ENCODE measurements around the gene PRSS53. TPM values are rescaled to one million over a fixed set of nuclear protein-coding genes. Genes with fewer than 3 reads are reported as not detected.
"Not testable (repeated sequence)": the region's sequence is repeated elsewhere in the genome, so short reads cannot be mapped to it uniquely, and the experiment has no call there.

Gene PRSS53
- 1 to 10 TPM; 5.2 to 7.2 (median 7.1) TPM for total RNA-seq
- 1 to 10 TPM in 1 of 2 donors, under 1 TPM in 1; 0.46 to 1.6 TPM for polyA plus RNA-seq
- total RNA-seq = 7.0 reads per million, percentile 29 among the genes with 10 or more reads in this experiment

- H3K36me3 Mint-ChIP-seq = peaks cover 0 to 12% (median 0%) of the 10 kb centered on the region in 5 donors
- DNase-seq (no peak), ATAC-seq (no peak)
- Histone ChIP-seq H3K4me1 (ENCODE audit: control insufficient read depth in 2 of 2, insufficient read depth in 2 of 2, low read length in 2 of 2) (peaks cover 0 to 4% of the 10 kb centered on the region in 2 donors), H3K4me3 (ENCODE audit: low read length) (no peak within 1 kb of the TSS), H3K9me3 (ENCODE audit: control insufficient read depth in 2 of 3, low read length in 3 of 3) (no peaks in the 10 kb centered on the region), H3K27me3 (ENCODE audit: control insufficient read depth in 2 of 2, insufficient read depth in 2 of 2, low read length in 2 of 2) (no peaks in the 10 kb centered on the region), H3K27ac (ENCODE audit: low read depth, low read length) (no peak within 1 kb of the TSS), H3K36me3 (ENCODE audit: control insufficient read depth in 2 of 3, insufficient read depth in 3 of 3, low read length in 3 of 3) (peaks cover 0 to 61% (median 3%) of the 10 kb centered on the region in 3 experiments)
- peak within 1 kb of the TSS in 3 of 9 donors; percentile 32 to 66 (median 65) for H3K27ac Mint-ChIP-seq
- H3K4me1 Mint-ChIP-seq = peaks cover 0 to 20% (median 8%) of the 10 kb centered on the region in 7 donors
- POLR2A ChIA-PET = no interaction called here
- H3K27me3 Mint-ChIP-seq = no peaks in the 10 kb centered on the region
- intact Hi-C loops (cut with micrococcal nuclease) = no loop called here
- H3K9me3 Mint-ChIP-seq = no peaks in the 10 kb centered on the region
- CTCF ChIA-PET = no interaction called here
- no peak within 1 kb of the TSS for H3K4me3 Mint-ChIP-seq
Measured at GRCh38 chr16:31088459-31089183, at the start of gene PRSS53. Gene PRSS53, minus strand, starts transcription at chr16:31088943. Its CDS starts 134 bp downstream, at chr16:31088809.

- H3K4me1 Mint-ChIP-seq, ATAC-seq: not testable (repeated sequence)
Measured at GRCh38 chr16:31136822-31137499, 48.2 kb upstream of the PRSS53 start.

GRCh38 chr16:31136287-31136662 lies 47.5 kb upstream of the PRSS53 start:
- Mint-ChIP-seq H3K4me3 (no peak overlapping the region), H3K27ac (peak overlapping the region in 2 of 9 donors; percentile 18 to 24), H3K4me1 (peaks cover 0 to 7% (median 0%) of the 10 kb centered on the region in 7 donors), H3K27me3 (no peaks in the 10 kb centered on the region), H3K9me3 (peaks cover 0 to 2% (median 0%) of the 10 kb centered on the region in 11 donors), H3K36me3 (peaks cover 0 to 1% (median 0%) of the 10 kb centered on the region in 5 donors)
- intact Hi-C loops (cut with micrococcal nuclease) = no loop called here
- DNase-seq = no peak
- Histone ChIP-seq H3K9me3 (ENCODE audit: control insufficient read depth in 2 of 3, low read length in 3 of 3) (no peaks in the 10 kb centered on the region), H3K36me3 (ENCODE audit: control insufficient read depth in 2 of 3, insufficient read depth in 3 of 3, low read length in 3 of 3) (peaks cover 0 to 25% (median 0%) of the 10 kb centered on the region in 3 experiments), H3K27me3 (ENCODE audit: control insufficient read depth in 2 of 2, insufficient read depth in 2 of 2, low read length in 2 of 2) (no peaks in the 10 kb centered on the region), H3K27ac (ENCODE audit: low read depth, low read length) (no peak overlapping the region), H3K4me1 (ENCODE audit: control insufficient read depth in 2 of 2, insufficient read depth in 2 of 2, low read length in 2 of 2) (no peaks in the 10 kb centered on the region), H3K4me3 (ENCODE audit: low read length) (no peak overlapping the region)
- no peak for ATAC-seq
- CTCF ChIA-PET = no interaction called here
- POLR2A ChIA-PET = interaction anchor here (1.1 to 1.2 kb wide), 2 partner anchors 15 to 18 kb away, joined by 5 read pairs; partner anchors contain the start of gene KAT8

More at GRCh38 chr16:31136822-31137499, 48.2 kb upstream of the PRSS53 start:
- H3K9me3 ChIP-seq (ENCODE audit: control insufficient read depth in 2 of 3, low read length in 3 of 3); H3K9me3 Mint-ChIP-seq; H3K27me3 Mint-ChIP-seq; H3K4me3 Mint-ChIP-seq; H3K4me3 ChIP-seq (ENCODE audit: low read length); CTCF ChIA-PET; H3K36me3 Mint-ChIP-seq; intact Hi-C loops (cut with micrococcal nuclease); DNase-seq; H3K27me3 ChIP-seq (ENCODE audit: control insufficient read depth in 2 of 2, insufficient read depth in 2 of 2, low read length in 2 of 2); H3K27ac ChIP-seq (ENCODE audit: low read depth, low read length); H3K4me1 ChIP-seq (ENCODE audit: control insufficient read depth in 2 of 2, insufficient read depth in 2 of 2, low read length in 2 of 2): not testable (repeated sequence)
- peaks cover 0 to 18% (median 0%) of the 10 kb centered on the region in 3 experiments for H3K36me3 ChIP-seq (ENCODE audit: control insufficient read depth in 2 of 3, insufficient read depth in 3 of 3, low read length in 3 of 3)
- H3K27ac Mint-ChIP-seq = peak overlapping the region in 1 of 9 donors; percentile 3
- POLR2A ChIA-PET = interaction anchor here (1.1 to 1.2 kb wide), 2 partner anchors 16 to 19 kb away, joined by 5 read pairs; partner anchors contain the start of gene KAT8

GRCh38 chr16:31135535-31136286 lies 47.0 kb upstream of the PRSS53 start, which contains the start of gene PRSS8:
Gene PRSS8, minus strand, starts transcription at chr16:31135727. Its CDS starts 229 bp downstream, at chr16:31135498.
- peak within 1 kb of the TSS in 3 of 9 donors; percentile 3 to 24 (median 18) for H3K27ac Mint-ChIP-seq
- intact Hi-C loops (cut with micrococcal nuclease) = no loop called here
- DNase-seq (no peak), ATAC-seq (no peak)
- POLR2A ChIA-PET = interaction anchor here (1.1 to 1.2 kb wide), 2 partner anchors 15 to 18 kb away, joined by 5 read pairs; partner anchors contain the start of gene KAT8
- H3K27me3 Mint-ChIP-seq = no peaks in the 10 kb centered on the region
- peaks cover 0 to 1% (median under 1%) of the 10 kb centered on the region in 5 donors for H3K36me3 Mint-ChIP-seq
- H3K27ac ChIP-seq (ENCODE audit: low read depth, low read length) = no peak within 1 kb of the TSS
- peaks cover 0 to 1% (median 0%) of the 10 kb centered on the region in 11 donors for H3K9me3 Mint-ChIP-seq
- no peak within 1 kb of the TSS for H3K4me3 ChIP-seq (ENCODE audit: low read length)
- no peaks in the 10 kb centered on the region for H3K9me3 ChIP-seq (ENCODE audit: control insufficient read depth in 2 of 3, low read length in 3 of 3)
- no peak within 1 kb of the TSS for H3K4me3 Mint-ChIP-seq
- peaks cover 0 to 7% (median 0%) of the 10 kb centered on the region in 7 donors for H3K4me1 Mint-ChIP-seq
- H3K4me1 ChIP-seq (ENCODE audit: control insufficient read depth in 2 of 2, insufficient read depth in 2 of 2, low read length in 2 of 2) = no peaks in the 10 kb centered on the region
- H3K27me3 ChIP-seq (ENCODE audit: control insufficient read depth in 2 of 2, insufficient read depth in 2 of 2, low read length in 2 of 2) = no peaks in the 10 kb centered on the region
- CTCF ChIA-PET = no interaction called here
- H3K36me3 ChIP-seq (ENCODE audit: control insufficient read depth in 2 of 3, insufficient read depth in 3 of 3, low read length in 3 of 3) = peaks cover 0 to 30% (median 0%) of the 10 kb centered on the region in 3 experiments

GRCh38 chr16:31134625-31135534 lies 46.1 kb upstream of the PRSS53 start:
- no peaks in the 10 kb centered on the region for H3K27me3 Mint-ChIP-seq
- DNase-seq = no peak
- POLR2A ChIA-PET = no interaction called here
- Histone ChIP-seq H3K4me1 (ENCODE audit: control insufficient read depth in 2 of 2, insufficient read depth in 2 of 2, low read length in 2 of 2) (no peaks in the 10 kb centered on the region), H3K4me3 (ENCODE audit: low read length) (no peak overlapping the region), H3K27me3 (ENCODE audit: control insufficient read depth in 2 of 2, insufficient read depth in 2 of 2, low read length in 2 of 2) (no peaks in the 10 kb centered on the region), H3K9me3 (ENCODE audit: control insufficient read depth in 2 of 3, low read length in 3 of 3) (no peaks in the 10 kb centered on the region), H3K36me3 (ENCODE audit: control insufficient read depth in 2 of 3, insufficient read depth in 3 of 3, low read length in 3 of 3) (peaks cover 0 to 39% (median 0%) of the 10 kb centered on the region in 3 experiments), H3K27ac (ENCODE audit: low read depth, low read length) (no peak overlapping the region)
- H3K4me1 Mint-ChIP-seq = peaks cover 0 to 7% (median 0%) of the 10 kb centered on the region in 7 donors
- intact Hi-C loops (cut with micrococcal nuclease) = no loop called here
- no peaks in the 10 kb centered on the region for H3K9me3 Mint-ChIP-seq
- no peak for ATAC-seq
- H3K36me3 Mint-ChIP-seq = peaks cover 0 to 6% (median 1%) of the 10 kb centered on the region in 5 donors
- CTCF ChIA-PET = no interaction called here
- H3K27ac Mint-ChIP-seq = no peak overlapping the region
- no peak overlapping the region for H3K4me3 Mint-ChIP-seq

All from naive thymus-derived CD4-positive, alpha-beta T cell (primary cell).